ENCODE measurements around the gene ASAP2.

DNA sequence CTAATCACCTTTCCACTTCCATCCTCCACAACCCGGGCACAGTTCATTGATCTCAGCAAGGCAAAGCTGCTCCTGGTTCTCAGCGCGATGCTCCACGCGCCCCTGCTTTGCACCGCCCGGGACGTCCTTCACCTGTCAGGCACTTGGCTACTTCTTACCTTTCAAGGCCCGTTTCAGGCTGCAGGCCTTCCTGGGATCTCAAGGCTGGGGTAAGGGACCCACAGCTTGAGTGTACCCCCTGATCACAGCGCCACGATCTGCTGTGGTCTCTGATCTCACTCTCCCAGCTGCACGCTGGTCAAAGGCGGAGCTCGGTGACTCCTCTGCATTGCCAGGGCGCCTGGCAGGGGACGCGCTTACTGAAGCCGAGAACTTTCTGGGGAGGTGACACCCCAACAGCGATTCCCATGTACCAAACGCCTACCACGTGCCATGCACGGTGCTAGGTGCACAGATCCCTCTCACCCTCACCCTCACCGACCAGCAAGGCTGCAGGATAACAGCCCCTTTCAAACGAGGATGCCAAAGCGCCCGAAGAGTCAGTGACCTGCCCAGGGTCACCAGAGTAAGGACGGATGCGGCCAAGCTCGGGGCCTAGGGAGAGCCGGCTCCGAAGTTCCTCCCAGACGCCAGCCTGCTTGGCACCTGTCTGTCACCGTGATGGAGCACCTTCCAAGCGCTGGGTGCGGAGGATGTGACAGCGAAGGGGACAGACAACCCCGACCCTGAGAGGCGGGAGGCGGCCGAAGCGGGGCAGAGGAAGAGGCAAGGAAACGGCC, 215.9 kb downstream of the ASAP2 start:
- TF ChIP-seq POLR2A (IDR thresholded peaks at IDR 0.05; ENCODE audit: low read depth, low read length) (no peak), POLR2AphosphoS5 (IDR thresholded peaks at IDR 0.05; ENCODE audit: low read depth, low read length) (no peak)
